GM18861 (cell line): Measurements from ENCODE around the gene DUSP1.

Experiments
- ATAC-seq: cut with Tn5 transposase; IDR thresholded peaks from one replicate; pipeline ENCODE4 v1.9.1; 2021; ENCODE audit not compliant: unreplicated experiment

The DUSP1 gene

DNA sequence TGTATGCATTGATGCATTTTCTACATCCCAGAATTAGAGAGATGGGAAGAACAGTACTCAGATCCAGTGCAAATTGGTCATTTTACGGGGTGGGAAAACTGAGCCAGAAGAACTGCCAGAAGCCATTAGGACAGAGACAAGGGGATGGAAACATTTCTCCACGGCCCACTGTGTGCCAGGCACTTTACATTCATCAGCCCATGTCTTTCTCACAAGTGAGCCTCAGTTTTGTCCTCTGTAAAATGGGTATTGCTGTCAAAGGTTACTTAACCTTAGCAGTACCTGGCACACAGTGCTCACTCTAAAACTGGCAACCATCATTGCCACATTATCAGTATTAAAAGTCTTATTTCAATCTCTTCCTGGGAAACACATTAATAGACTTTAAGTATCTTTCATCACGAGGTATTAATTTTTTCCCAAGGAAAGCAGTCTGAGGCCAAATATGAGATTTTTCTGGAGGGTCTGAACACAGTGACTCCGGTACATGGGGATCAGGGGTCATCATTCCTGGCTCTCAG lies 5.2 kb downstream of the DUSP1 start:
- ATAC-seq: no peak

DNA sequence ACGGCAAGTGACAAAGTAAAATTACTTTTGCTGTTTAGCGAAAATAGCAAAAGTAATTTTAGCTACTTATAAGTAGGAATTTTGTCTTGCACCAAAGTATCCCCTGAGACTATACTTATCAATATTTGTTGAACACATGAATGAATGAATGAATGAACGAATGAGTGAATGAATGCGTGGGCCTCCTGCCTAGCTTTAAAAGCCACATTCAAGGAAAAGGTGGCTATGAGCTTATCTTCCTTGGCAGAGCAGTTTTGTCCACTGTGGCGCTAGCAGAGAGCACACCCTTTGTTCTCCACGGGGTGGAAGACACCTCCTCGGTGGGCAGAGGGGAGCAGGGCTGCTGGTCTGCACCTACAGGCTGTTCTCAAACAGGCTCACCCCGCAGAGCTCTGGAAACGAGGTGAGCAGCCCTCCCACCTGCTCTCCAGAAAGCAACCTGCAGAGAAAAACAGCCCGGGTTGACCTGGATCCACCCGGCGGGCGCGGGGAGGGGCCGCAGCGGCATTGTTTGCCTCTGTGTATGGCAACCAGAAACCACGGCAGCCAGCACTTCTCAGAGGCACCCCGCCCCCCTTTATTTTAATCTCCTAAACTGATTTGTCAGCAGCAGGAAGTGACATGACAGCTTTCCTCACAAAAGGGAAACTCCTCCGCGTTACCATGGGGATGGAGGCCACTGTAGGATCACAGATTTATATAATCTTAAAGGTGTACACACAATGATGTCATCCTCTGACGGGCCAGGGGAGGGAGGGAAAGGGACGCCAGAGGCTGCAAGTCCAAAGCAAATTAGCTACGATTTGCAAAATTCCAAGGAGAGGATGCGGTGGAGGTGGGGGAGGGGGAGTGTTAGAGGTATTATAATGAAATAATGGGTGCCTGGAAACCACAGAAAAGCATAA lies 5.9 kb downstream of the DUSP1 start:
- ATAC-seq: peak; percentile 74

DNA sequence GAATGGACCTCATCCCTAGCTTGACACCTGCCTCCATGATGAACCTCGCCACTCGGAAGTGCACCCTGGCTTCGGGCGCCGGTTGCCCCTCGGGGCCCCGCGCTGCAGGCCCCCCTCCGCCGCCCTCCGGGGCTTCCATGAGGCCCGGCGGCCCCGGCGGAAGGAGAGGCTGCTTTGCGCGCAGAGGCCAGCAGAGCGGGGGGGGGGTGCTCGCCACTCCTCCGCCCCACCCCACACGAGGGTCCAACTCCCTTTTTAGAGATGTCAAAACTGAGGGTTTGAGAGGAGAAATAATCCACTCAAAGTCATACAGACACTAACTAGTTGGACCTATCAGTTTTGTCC lies 7.9 kb downstream of the DUSP1 start:
- ATAC-seq: no peak

DNA sequence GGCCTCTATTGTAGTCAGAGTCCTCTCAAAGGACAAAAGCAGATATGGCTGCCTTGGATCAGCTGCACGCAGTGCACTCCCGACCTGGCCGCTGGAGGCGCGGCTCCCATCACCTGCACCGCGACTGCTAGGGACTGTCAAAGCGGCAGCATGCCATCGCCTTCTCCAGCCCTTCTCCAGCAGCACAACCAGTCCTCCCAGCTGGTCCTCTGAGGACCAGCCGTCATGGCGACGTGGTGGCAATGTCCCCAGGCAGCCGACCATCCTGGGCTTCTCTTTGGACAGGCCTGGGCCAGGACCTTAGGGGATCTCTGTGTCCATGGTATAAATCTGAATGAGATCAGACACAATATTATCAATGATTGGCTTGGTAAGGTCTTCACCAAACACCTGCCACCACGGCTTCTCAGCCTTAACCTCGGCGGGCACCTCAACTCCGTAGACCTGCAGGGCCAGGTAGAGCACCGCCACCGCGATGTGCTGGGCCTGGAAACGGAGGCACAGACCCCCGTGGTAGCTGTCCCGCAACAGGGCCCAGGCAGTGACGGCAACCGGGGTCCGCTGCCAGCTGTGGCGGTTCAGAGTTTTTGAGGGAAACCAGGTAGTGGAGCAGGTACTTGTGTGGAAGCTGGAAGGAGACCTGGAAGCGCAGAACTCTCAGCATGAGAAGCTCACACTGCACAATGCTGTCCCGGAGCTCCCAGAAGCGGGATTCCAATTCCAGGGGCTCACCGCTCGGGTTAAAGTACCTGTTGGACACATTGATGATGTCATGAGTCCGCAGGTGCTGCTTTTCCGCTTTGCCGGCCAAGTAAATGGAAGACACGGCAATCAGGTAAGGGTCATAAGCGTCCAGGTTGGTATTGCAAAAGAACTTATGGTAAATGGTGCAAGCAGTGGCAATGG lies 8.5 kb downstream of the DUSP1 start:
- no peak for ATAC-seq

DNA sequence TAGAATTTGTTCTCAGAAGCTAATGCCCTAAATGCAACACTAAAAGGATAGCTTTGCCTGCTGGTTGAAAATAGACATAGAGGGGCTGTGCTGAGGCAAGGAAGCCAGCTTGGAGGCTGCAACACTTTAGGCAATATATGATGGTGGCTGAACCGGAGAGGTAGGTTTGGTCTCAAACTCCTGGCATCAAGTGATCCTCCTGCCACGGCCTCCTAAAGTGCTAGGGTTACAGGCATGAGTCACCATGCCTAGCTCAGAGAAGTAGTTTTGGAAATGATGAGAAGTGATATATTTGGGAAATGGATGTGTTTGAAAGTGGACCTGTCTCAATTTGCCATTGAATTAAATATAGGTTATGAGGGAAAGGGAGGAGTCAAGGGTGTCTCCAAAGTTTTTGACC lies 10.0 kb downstream of the DUSP1 start:
- ATAC-seq: no peak

DNA sequence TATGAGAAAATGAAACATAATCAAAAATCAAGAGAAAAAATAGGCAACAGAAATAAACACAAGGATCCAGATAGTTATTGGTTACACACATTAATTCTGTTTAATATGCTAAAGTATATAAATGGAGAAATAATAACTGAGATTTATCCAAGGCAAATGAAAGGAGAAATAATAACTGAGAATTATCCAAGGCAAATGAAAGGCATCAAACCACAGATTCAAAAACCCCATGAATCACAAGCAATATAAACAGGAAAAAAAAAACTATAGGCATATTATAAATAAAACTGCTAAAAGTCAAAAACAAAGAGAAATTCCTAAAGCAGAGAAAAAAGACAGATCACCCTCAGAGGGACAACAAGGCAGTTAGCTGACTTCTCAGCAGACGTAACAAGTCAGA lies 10.9 kb downstream of the DUSP1 start:
- ATAC-seq: no peak

DNA sequence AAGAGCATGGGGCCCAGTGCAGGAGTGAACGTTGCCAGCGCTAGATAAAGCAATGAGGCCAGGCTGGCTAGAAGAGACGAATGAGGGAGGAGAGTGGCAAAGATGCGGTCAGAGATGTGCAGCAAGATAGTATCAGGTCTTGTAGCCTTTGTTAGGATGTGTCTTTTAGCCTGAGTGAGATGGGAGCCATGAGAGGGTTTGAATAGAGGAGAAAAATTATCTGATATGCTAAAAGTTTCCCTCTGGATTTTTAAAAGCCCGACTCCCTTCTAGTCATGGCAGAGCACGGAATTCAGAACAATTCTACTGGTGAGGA lies 12.2 kb downstream of the DUSP1 start:
- no peak for ATAC-seq

DNA sequence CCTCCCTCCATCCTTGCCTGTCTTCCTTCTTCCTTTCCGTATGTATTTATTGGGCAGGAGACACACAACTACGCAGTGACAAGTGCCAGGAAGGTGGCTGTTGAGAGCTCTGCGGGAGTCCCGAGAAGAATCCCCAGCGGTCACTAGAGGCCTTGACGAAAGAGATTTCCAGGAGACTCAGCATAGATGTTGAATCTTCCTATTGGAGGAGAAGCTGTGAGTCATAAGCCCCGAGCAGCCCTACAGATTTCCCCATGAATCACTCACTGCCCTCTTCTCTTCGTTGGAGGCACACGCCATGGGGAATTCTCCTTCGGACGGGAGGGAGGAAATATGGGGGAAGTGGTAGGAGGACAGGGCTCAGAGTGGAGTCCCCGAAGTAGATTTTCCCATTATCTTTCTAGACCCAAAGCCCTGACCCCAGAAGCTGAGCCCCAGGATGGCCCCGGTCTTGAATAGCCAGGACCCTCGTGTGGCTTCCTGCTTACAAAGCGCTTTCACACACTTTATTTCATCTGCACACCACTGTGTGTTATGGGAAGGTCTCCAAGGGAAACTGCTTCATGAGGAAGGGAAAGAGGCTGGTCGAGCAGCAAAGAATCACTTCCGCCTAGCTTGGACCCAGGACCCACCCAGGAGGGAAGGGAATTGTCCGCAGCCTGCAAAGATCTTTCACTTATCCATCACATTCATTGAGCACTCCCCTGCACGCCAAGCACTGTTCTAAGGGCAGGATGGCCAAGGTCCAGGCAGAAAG lies 12.7 kb downstream of the DUSP1 start:
- no peak for ATAC-seq

DNA sequence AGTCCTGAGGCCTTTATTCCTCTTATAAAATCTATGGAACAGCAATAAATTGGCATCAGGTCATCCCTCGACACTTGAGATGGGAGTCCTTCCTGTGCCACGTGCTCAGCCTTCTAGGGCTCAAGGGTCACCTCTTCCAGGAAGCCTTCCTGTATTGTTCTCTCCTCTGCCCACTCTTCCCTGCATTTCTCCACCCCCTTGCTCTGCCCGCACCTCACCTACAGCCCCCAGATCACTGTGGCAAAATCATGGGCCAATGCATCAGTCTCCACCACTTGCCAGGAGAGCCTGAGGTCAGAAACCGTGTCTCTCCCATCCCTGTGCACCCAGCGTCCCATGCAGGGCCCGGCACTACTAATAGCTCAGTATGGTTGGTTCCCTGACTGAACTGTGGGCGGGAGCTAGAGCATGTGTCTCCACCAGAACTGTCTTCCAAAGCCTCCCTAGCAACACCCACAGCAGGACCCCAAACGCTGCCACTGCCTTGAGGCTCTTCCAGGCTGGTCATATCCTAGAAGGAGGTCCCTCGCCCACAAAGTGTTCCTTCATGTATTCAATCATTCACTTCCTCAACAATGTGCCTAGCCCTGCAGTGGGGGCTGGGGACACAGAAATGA lies 13.5 kb downstream of the DUSP1 start:
- ATAC-seq: no peak

DNA sequence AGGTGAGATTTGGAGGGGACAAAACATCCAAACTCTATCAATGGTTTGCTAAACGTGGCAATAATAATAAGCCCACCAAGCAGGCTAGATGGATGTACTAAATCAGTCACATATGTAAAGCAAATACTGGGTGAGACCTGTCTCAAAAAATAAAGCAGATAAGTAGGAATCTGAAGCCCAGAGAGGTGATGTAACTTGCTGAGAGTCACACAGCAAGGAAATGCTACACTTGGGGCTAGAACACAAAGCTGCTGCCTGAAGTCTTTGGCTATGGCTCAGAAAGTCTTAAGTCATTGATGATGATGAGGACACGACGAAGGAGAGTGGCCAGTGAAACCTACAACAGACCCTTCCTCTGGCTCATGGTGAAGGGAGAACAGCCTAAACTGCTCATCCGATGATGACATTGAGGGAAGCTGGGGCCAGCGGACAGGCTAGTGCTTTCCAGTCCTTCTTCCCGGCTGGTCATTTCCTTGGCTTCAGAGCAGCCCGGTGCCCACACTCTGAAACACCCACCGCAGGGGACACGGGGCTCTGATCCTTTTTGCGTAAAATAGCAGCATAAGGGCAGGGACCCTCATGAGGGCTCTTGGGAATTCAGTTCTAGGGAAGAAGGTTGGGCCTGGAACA lies 14.1 kb downstream of the DUSP1 start:
- ATAC-seq: no peak

DNA sequence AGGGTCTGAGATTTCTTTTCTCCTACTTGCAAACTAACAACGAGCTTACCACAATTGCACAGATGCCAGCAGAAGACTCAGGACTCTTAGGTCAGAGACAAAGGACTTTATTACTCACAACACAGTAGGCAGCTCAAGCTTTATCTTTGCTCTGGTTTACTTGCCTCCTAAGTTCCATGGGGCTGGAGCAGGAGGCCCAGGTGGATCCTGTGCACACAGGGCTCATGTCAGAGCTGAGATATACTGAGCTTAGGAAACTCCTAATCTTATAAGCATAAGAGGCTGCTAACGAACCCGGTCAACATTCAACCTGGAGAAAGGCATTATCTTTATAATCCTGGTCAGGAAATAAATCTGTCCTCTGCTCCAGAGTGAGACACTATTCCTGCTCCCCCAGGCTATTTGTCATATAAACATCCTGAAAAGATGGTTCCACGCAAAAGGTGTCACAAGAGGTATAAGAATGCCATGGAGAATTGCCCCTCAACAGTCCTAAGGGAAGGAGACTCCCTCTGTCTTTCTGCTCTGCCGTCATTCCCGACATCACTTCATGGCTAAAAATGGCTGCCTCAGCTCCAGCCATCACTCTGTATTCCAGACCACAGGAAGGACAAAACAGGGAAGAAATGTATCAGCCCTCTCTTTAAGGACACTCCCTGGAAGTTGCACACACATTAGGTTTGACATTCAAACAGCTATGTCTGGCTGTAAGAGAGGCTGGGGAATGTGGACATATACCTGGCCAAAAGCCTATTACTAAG lies 16.2 kb downstream of the DUSP1 start:
- no peak for ATAC-seq

DNA sequence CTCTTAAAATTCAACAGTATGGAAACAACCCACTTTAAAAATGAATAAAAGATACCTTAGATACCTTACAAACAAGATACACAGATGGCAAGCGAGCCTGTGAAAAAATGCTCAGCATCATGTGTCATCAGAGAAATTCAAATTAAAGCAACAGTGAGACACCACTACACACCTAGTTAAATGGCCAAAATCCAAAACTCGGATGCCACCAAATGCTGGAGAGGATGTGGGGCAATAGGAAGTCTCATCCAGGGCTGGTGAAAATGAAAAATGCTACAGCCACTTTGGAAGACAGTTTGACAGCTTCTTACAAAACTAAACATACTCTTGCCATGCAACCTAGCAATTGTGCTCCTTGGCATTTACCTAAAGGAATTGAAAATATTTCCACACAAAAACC lies 17.9 kb downstream of the DUSP1 start:
- no peak for ATAC-seq

DNA sequence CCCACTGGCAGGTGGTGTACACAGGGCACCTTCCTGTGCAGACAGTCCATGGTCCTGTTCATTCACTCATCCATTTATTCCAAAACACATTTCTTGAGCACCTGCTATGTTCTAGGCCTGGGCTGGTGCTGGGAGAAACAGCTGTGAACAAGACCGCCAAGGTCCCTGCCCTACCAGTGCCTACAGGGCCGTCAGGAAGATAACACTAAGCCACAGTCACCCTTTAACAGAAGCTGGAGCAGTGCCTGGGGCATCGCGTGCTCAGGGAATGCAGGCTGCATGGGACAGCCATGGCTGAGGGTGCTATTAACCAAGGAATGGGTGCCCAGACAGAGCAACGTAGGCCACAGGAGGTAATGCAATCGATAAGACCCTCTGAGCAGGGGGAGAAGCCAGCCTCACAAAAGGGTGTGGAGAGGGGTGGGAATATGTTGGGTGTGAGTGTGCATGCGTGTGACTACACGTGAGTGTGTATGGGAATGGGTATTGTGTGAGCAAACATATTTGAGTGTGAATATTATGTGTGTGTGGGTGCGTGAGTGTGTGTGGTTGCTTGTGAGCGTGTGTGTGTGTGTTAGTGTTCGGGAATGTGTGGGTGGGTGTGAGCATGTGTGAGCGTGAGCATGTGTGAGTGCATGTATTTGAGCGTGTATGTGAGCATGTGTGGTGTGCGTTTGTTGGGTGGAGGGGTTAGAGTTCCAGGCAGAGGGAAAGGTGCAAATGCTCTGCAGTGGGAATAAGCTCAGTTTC lies 19.1 kb downstream of the DUSP1 start:
- ATAC-seq: no peak

DNA sequence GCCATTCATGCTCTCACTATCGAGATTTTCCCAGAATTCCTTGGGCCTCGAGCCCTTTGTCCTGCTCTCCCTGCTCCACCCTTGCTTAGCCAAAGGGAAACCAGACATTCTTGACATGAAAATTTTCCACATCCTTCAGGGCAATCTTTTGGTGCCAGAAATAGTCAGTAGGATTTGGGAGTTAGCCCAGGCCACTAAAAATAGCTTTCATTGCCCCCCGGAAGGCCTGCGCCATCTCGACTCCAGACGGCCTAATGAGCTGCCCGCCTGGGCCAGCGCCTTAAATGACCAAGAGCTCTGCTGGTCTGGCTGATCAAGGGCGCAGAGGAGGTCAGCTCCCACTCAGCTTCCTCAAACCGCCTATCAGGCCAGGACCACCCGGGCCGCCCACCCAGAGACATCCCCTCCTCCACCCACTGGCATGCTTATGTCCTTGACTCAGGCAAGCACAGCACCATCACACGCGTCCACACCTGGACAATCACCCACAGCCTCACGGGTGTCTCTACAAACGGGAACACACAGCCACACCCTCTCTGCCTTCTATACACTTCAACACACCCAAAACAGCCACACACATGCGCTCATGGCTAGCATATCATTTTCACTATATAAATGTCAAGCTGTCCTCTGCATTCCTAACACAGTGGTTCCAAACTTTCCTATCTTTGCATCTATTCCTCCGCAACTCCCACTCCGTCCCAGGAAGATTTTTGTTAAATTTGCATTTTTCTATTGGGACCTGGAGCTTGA lies 20.9 kb downstream of the DUSP1 start:
- no peak for ATAC-seq

DNA sequence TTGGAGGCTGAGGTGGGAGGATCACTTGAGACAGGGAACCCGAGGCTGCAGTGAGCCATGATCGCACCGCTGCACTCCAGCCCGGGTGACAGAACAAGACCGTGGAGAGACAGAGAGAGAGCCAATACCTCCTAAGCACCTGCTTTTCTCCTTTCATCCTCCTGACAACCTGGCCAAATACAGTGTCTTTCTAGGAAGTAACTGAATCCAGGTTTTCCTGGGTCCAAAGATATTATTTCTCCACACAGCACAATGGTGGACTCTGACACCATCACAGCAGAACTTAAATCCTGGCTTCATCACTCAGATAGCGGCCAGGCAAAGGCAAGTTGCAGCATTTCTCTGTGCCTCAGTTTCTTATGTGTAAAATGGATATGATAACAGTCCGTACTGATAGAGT lies 21.9 kb downstream of the DUSP1 start:
- ATAC-seq: no peak

DNA sequence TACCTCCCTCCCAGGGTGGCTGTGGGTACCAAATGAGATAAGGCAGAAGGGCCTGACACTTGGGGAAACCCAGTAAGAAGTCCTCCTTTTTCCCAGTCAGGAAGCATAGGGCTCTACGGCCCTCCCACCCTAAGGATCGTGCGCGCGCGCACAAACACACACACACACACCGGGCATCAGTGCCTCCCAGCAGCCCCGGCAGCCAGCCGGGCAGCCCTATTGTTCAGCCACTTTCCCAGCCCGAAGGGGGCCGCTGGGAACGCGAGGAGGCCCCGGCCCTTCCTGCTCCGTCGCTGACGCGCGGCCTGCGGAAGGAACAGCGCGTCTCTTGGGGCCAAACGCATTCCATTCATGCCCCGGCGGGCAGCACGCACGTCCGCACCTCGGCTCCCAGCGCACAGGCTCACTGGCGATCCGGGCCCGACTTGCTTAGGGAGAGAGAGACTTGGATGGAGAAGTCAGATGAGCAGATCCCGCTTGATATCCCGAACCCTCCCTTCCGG lies 22.6 kb downstream of the DUSP1 start:
- ATAC-seq: no peak

DNA sequence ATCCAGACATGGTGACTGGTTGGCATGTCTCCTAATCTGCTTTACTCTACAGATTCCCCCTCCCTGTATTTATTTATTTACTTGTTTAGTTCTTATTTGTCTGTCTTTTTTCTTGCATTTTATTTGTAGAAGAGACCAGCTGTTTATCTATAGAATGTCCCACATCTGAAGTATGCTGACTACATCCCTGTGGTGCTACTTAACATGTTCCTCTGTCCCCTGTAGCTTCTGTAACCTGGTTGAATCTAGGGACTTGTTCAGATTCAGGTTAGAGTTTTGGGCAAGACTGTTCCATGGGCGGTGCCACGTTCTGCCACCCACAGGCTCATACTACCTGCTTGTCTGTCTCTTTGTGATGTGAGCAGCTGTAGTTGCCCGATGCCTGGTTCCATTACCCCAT lies 23.5 kb downstream of the DUSP1 start:
- ATAC-seq: no peak

DNA sequence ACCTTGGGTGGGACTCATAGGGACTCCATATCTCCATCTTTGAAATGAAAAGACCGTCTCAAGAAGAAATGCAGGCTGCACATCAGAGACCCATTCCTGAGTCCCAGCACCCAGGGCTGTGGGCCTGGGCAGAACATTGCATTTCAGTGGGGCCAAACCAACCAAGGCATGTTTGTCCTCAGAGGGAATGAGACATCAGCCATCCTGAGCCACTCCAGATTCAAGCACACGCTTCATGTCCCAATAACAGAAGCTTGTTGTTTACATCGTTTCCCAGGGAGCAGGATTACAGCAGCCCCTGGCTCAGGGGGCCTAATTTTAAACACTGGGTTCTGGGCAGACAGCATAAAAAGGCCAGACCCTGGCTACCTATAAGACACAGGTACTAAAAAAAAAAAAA lies 24.3 kb downstream of the DUSP1 start:
- ATAC-seq: no peak
